SHP77 (cell line): ENCODE measurements around the gene SPAG16.
A peak's percentile ranks its signal among the peaks of the same experiment; 100 is the strongest.
"Not testable (repeated sequence)": the region's sequence is repeated elsewhere in the genome, so short reads cannot be mapped to it uniquely, and the experiment has no call there.

Experiments used
- DNase-seq, 2 experiments: peaks; one replicate each; lab custom pipeline; 2025; lab: John Stamatoyannopoulos, UW

The SPAG16 gene

DNA sequence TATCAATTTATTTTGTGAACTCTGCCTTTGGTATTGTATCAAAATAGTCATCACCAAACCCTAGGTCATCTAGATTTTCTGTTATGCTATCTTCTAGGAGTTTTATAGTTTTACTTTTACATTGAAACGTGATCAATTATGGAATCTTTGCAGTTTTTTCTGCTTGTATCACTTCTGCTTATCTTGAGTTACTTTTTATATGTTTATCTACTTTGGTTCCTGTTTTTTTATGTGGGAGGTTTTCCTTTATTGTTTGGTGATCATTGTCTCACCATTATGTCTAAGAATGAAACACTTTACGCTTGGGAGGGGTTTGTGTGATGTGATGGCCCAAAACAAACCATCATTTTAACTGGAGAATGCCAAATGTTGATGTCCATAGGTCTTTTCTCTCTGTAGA is 261.2 kb downstream of the SPAG16 start:
- no peak for DNase-seq

- DNase-seq = no peak
Measured at GRCh38 chr2:213545964-213546475, 261.8 kb downstream of the SPAG16 start.

DNA sequence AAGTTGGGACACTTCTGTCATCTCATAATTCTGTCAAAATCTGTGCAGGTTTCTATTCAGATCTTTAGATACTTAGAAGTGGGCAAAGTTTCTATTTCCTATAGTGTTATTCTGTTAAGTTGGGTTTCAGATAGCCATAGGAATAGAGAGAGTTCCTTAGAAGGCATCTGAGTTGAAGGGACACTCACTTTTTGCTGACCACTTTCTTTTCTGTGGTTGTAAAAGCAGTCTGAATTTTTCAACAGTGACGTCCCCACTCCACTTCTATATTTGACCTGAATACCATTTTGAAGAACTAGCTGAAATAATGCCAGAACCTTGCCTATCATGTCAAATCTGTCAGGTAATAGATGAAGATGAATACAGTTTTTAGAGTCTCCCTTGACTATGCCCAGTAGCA is 267.3 kb downstream of the SPAG16 start:
- no peak for DNase-seq

- DNase-seq = peak in 1 of 2 experiments; percentile 19
Measured at GRCh38 chr2:213559053-213559452, 274.8 kb downstream of the SPAG16 start.

DNA sequence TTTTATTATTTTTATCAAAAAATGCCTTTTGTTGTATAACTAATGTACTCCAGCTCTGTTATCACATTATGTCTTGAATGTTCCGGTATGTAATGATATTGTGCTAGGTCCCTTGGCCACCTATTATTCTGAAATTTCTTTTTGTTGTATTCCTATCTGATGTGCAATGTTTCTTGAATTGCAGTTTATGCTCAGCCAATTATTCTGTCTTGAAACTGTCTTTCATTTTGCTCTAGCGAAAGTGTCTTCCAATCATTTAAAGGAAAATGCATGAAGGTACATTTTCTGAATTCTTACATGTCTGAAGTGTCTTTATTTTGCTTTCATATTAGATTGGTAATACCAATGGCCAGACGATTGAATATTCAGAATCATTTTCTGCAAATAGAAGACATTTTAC is 277.5 kb downstream of the SPAG16 start:
- DNase-seq = no peak

DNA sequence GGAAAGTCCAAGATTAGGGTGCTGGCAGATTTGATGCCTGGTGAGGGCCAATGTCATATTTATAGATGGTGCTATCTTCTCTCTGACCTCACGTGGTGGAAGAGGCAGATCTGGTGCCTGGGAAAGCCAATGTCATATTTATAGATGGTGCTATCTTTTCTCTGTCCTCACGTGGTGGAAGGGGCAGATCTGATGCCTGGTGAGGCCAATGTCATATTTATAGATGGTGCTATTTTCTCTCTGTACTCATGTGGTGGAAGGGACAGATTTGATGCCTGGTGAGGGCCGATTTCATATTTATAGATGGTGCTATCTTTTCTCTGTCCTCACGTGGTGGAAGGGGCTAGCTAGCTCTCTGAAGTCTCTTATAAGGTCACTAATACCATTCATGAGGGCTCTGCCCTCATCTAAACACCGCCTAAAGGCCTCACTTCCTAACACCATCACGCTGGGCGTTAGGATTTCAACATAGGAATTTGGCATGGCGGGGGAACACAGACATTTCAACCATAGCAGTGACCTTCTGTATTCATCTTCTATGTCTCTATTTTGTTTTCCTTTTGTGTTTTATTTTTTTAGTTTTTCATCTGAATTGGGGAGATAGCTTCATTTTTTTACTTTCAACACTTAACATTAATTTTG is 278.4 kb downstream of the SPAG16 start:
- DNase-seq = no peak

DNA sequence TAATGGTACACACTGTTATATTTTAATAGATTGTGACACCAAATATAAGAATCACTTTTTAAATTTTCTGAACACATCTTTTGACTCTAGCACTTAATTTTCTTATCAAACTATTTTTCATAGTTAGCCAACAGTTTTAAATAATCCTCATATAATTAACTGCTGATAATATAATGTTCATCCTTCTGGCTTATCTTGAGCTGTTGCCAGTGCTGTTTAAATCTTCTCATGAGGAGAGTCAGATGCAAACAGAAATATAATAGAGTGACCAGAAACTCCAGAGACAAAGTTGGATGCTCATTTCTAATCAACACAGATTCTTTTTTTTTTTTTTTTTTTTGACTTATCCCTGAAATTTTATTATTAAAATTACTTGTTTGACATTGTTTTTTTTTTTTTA is 282.6 kb downstream of the SPAG16 start:
- DNase-seq = no peak

- no peak for DNase-seq
Measured at GRCh38 chr2:213609570-213610170, 325.4 kb downstream of the SPAG16 start.

GRCh38 chr2:213627054-213627710 is 342.9 kb downstream of the SPAG16 start:
- DNase-seq = no peak

- no peak for DNase-seq
Measured at GRCh38 chr2:213627835-213628460, 343.7 kb downstream of the SPAG16 start.

DNA sequence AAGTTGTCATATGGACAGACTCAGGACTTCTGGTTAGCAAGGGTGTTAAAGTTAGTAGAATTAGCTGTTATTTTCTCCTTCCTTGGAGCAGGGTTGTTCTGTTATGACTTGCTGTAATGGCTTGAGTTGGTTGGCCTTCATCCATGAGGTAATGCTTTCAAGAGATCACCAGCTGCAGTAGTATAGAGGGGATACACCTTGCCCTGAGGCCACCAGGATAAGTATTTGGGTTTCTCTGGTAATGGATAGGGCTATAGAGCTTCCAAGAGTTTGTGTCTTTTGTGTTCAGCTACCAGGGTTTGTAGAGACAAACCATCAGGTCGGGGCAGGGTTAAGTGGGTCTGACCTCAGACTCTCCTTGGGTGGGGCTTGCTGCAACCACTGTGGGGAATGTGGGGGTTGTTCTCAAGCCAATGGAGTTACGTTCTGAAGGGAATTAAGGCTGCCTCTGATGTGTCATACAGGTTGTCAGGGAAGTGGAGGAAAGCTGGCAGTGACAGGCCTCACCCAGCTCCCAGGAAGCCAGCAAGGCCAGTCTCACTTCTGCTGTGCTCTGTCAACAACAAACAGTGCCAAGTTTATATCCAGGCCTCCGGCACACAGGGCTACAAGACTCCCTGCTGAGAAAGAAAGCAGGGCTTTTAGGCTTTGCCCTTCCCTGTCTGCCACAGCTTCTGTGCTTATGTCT is 356.6 kb downstream of the SPAG16 start:
- no peak for DNase-seq

DNA sequence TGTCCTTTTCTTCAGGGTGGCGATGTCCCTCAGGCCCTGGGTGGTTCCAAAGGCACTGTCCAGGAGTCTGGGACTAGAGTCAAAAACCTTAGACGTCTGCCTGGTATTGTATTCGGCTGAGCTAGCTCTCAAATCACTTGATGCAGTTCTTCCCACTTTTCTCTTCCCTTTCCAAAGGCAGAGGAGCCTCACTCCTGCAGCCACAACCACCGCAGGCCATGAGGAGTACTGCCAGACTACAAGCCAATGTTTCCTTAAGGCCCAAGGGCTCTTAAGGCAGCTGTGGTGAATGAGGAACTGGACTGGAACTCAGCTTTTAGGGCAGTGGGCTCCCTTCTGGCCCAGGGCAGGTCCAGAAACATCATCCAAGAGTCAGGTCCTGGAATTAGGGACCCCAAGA is 360.7 kb downstream of the SPAG16 start:
- no peak for DNase-seq

DNA sequence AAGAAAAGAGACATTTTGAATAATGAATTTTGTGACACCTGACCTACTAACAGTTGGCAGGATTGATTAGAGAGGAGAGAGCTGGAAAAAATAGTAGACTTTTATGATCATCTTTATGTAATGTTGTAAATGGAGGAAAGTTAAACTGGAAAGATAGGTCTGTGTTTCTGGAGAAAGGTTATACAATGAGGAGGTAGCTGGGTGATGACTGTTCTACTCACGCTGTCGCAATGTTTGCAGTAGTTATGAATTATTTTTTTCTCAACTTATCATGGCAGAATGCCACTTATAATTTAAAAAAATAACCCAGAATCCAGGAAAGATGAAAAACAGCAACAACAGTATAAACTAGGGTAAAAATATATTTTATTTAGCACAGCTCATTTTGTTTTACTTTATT is 364.9 kb downstream of the SPAG16 start:
- DNase-seq = no peak

- no peak for DNase-seq
Measured at GRCh38 chr2:213664817-213665216, 380.6 kb downstream of the SPAG16 start.

DNA sequence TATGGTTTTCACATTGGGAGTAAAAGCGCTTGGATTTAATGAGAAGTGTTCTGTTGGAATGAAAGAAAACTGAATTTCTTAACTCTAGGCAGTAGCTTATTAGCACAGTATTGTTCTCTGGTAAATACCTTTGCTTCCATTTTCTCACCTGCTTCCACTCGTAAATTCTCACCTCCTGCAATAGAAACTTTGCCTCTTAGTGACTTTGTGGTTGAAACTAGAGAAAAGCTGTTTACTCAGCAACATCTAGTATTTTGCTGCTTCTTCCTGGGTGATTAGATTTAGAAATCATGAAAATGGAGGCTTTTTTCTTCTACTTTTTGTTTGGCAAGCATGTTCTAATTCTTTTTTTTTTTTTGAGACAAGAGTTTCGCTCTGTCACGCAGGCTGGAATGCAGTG is 385.4 kb downstream of the SPAG16 start:
- no peak for DNase-seq

GRCh38 chr2:213678437-213679218 is 394.4 kb downstream of the SPAG16 start:
- no peak for DNase-seq

DNA sequence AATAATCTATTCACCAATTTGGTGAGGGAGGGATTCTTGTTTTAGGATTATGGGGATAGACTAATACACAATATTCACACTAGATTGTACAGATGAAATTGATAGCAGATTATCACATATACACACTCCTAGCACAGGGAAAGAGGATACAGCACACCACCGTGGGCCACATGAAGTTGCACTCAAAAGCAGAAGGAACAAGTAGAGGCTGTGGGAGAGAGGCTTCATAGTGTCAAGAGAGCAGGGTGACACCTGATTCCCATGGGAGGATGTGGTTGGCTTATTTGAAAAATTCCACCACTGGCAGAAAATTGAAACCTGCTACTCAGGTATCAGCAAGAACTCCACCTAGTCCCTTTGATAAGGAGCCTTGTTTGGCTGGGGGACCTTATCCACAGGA is 395.6 kb downstream of the SPAG16 start:
- DNase-seq = no peak

DNA sequence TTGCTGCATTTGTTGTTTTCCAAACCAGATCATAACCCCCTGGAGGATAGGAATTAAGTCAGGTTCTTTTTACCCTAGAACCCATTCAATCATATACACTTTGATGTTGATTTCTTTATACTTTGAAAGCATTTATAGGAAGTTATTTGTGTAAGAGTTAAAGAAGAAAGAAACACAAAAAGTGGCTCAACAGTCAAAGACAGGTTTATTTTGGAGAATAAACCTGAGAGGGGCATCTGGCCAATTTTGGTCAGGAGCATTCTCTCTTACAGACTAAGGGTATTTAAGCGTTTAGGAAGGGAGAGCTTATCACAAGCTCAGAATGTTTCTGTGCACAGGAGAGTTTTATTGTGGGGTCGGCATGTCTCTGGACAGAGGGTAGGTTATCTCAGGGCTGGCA is 398.0 kb downstream of the SPAG16 start:
- DNase-seq = no peak

GRCh38 chr2:213688133-213688532 is 403.9 kb downstream of the SPAG16 start:
- no peak for DNase-seq

GRCh38 chr2:213688825-213689224 is 404.6 kb downstream of the SPAG16 start:
- DNase-seq = not testable (repeated sequence)

GRCh38 chr2:213689585-213689984 is 405.3 kb downstream of the SPAG16 start:
- DNase-seq = no peak
